Neural cell (in vitro differentiated cells): ENCODE results near the gene KLHL36.

ENCODE experiments used
- EP300 ChIP-seq: fragments of 450-650 bp; conservative IDR thresholded peaks from 2 replicates; pipeline ENCODE4 v1.6.1; 2014; ENCODE audit warnings: antibody characterized with exemption, mild to moderate bottlenecking, moderate library complexity; ENCODE audit not compliant: poor library complexity, severe bottlenecking
- EZH2 ChIP-seq: fragments of 200-600, 300-800 bp; shearing (Covaris generic), sonication (generic); IDR thresholded peaks from 2 replicates; pipeline ENCODE4 v1.6.1; 2014; ENCODE audit warnings: antibody characterized with exemption, low read length, borderline replicate concordance, mild to moderate bottlenecking; ENCODE audit not compliant: insufficient read depth, poor library complexity, severe bottlenecking
- MXI1 ChIP-seq: fragments of 450-650 bp; conservative IDR thresholded peaks from 2 replicates; pipeline ENCODE4 v1.6.1; 2014; ENCODE audit warnings: antibody characterized with exemption, mild to moderate bottlenecking; ENCODE audit not compliant: poor library complexity, severe bottlenecking
- POLR2AphosphoS5 ChIP-seq: IDR thresholded peaks from 2 replicates; pipeline ENCODE4 v1.6.1; 2012
- RAD21 ChIP-seq: fragments of 450-650 bp; conservative IDR thresholded peaks from 2 replicates; pipeline ENCODE4 v1.6.1; 2014; ENCODE audit warnings: antibody characterized with exemption, mild to moderate bottlenecking, moderate library complexity
- REST ChIP-seq: IDR thresholded peaks from 2 replicates; pipeline ENCODE4 v1.6.1; 2012; ENCODE audit warnings: borderline replicate concordance
- SMC3 ChIP-seq: fragments of 450-650 bp; conservative IDR thresholded peaks from 2 replicates; pipeline ENCODE4 v1.6.1; 2014; ENCODE audit warnings: antibody characterized with exemption, mild to moderate bottlenecking, moderate library complexity; ENCODE audit not compliant: poor library complexity
- TAF1 ChIP-seq: IDR thresholded peaks from 2 replicates; pipeline ENCODE4 v1.6.1; 2012; ENCODE audit warnings: low read depth
- TF ChIP-seq, protein P1 (sequence below): fragments of 450-650 bp; IDR thresholded peaks from 2 replicates; pipeline ENCODE4 v1.5.1; 2014; ENCODE audit warnings: antibody characterized with exemption, mild to moderate bottlenecking, moderate library complexity; ENCODE audit not compliant: poor library complexity, severe bottlenecking

DNA sequence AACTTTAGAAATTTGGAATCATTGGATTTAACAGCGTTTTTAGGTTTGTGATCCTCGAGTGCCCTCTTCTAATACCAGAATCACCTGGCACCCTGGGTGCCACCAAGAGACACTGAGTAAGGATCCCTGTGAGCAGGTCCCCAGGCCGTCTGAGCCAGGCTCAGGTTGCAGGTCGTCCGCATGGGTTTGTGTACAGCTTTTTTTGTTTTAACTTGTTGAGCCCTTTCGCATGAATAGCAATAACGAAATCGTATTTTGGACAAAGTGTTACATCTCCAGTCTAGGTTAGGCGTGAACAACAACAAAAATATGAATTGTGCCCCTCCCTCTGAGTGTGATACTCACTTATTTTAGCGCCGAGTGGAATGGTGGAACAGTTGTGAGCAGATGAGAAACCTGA lies 62.4 kb downstream of the KLHL36 start:
- TF ChIP-seq, protein P1, sequence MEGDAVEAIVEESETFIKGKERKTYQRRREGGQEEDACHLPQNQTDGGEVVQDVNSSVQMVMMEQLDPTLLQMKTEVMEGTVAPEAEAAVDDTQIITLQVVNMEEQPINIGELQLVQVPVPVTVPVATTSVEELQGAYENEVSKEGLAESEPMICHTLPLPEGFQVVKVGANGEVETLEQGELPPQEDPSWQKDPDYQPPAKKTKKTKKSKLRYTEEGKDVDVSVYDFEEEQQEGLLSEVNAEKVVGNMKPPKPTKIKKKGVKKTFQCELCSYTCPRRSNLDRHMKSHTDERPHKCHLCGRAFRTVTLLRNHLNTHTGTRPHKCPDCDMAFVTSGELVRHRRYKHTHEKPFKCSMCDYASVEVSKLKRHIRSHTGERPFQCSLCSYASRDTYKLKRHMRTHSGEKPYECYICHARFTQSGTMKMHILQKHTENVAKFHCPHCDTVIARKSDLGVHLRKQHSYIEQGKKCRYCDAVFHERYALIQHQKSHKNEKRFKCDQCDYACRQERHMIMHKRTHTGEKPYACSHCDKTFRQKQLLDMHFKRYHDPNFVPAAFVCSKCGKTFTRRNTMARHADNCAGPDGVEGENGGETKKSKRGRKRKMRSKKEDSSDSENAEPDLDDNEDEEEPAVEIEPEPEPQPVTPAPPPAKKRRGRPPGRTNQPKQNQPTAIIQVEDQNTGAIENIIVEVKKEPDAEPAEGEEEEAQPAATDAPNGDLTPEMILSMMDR = no peak
- no peak for TF ChIP-seq REST
- no peak for TF ChIP-seq EZH2
- TF ChIP-seq POLR2AphosphoS5 = no peak
- no peak for TF ChIP-seq MXI1
- TF ChIP-seq EP300 = no peak
- no peak for TF ChIP-seq SMC3
- no peak for TF ChIP-seq TAF1
- TF ChIP-seq RAD21 = no peak
